GM10847 (cell line): ENCODE results near the gene PER2.

Source experiments
- POLR2A ChIP-seq: IDR thresholded peaks from 2 replicates; pipeline ENCODE4 v1.6.1; 2011; ENCODE audit not compliant: insufficient read length; ENCODE audit errors: extremely low read depth

Gene PER2

DNA sequence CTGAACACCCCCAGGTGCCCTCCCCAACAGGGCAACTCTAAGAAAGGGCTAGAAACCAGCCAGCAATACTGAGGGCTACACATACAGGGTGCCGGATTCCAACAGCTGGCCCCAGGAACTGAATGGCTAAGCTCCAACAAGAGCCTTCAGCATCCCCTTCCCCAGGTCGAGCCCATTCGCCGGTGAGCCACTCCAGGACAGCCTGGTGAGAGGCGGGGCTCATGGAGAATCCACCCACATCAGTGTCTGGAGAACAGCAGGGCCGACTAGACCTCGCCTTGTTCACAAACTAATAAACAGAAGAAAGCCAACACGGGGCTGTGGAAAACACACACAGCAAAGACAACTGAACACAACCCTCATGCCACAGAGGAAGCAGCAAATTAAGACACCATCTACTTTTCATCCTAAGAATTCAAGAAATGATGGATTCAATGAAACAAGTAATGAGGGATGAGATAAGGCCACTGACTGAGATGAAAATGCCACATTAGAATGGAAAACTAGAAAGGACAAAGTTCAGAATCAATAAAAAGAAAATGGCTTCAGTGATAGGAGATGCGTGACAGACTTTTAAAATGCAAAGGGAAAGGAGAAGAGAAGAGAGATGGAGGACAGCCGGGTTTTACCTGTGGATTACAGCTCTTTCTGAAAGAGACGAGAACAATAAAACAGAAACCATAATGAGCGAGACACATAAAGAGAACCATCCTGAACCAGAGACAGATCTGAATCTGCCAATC lies 8.2 kb downstream of the PER2 start:
- no peak for TF ChIP-seq POLR2A

GRCh38 chr2:238279324-238279682 lies 9.1 kb downstream of the PER2 start:
- TF ChIP-seq POLR2A = no peak

DNA sequence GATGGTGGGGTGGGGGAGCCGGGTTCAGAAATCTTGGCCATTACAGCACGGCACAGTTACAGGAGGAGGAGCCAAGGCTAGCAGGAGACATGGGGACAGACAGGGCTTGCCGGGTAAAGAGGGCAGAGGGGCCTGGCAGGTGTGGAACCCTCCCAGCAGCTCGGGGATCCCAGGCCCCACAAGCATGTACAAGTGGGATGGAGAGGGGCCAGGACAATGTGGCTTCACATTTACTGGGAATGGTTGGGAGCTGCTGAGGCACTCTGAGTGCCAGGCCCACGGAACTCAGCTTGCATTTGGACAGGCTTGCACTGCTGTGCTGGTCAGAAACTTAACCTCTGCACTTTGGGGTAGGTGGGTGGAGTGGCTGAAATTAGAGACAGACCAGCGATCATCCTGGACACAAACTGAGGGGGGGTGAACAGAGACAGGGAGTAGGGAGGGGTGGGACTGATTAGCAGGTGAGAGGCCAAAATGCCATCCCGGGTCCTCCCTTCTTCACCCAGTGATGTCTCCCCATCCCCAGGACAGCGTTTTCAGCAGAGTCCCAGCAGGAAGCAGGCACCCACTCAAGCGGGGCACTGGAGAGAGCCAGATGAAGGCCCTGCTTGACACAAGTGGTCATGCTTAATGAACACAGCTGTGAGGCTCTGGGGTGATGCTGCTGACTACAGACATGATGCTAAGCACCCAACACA lies 9.6 kb downstream of the PER2 start:
- no peak for TF ChIP-seq POLR2A

GRCh38 chr2:238277695-238278094 lies 10.7 kb downstream of the PER2 start:
- TF ChIP-seq POLR2A = no peak

DNA sequence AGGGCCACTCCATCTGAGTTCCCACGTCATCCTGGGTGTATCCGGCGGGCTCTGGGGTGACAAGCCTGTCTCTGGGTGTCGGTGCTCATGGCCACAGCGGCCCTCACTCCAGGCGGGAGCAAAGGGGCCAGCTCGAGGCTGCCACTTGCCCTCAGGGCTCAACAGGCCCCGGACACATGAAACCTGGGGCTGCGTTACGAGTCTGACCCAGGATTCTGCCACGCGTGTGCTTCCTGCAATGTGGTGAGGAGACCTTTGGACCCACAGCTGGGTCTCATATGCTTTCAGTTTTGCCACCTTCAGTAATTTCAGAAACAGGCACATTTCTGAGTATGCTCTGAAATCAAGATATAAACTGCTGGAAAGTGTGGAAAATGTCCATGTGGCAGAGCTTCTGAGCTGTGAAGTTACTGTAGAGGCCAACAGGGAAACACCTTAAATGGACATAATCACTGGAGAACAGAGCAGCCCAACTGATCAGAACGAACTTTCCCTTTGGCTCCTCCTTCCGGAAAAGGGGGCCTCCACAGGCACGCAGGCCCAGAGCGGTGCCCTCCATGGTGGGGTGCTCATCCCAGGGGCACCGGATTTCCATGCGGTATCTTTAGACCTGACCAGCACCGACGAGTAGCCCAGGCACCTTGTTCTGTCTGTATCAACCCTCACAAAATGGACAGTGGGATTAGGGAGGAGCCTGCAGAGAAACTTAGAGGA lies 14.1 kb downstream of the PER2 start:
- TF ChIP-seq POLR2A = no peak

DNA sequence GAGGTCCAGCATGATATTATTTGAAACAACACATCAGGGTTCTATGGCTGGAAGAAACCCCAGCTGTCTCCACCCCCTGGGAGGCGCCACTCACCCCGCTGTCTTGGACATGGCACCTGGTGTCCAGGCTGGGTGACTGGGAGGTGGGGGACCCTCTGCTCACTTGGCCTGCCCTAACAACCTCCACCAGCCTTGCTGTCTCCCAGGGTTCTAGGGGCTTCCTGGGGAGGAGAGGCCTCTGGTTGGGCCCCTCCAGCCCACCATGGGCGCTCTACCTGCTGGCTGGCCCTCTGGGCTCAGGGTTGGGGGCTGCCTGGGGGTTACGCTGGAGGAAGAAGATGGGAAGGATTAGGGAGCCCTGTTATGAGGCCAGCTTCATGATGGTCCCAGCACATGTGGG lies 16.3 kb downstream of the PER2 start:
- TF ChIP-seq POLR2A = no peak

DNA sequence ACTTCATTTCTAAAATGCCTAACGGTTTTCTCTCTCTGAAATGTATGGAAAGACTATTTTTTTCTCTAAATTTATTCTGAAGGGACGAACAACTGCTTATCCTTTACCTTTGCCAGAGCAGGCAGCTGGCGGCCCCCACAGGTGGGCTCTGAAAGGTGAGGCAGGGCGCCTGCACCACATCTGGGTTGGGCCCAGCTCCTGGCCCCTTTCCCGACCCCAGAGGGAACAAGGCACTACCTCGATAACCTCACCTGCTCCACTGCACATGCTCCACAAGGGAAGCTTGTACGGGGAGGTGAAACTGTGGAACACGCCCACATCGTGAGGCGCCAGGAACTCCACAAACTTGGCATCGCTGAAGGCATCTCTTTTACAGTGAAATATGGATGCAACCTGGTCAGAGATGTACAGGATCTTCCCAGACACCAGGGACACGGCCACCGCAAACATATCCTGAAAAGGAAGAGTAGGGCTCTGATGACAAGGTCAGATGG lies 17.3 kb downstream of the PER2 start:
- no peak for TF ChIP-seq POLR2A

GRCh38 chr2:238270606-238271005 lies 17.8 kb downstream of the PER2 start:
- no peak for TF ChIP-seq POLR2A

- TF ChIP-seq POLR2A = no peak
Measured at GRCh38 chr2:238269741-238270140, 18.7 kb downstream of the PER2 start.

- TF ChIP-seq POLR2A = no peak
Measured at GRCh38 chr2:238267884-238268680, 20.3 kb downstream of the PER2 start.

- no peak for TF ChIP-seq POLR2A
Measured at GRCh38 chr2:238267341-238267710, 21.1 kb downstream of the PER2 start.

GRCh38 chr2:238265605-238266004 lies 22.8 kb downstream of the PER2 start:
- TF ChIP-seq POLR2A = no peak

- TF ChIP-seq POLR2A = no peak
Measured at GRCh38 chr2:238264072-238264460, 24.3 kb downstream of the PER2 start.

DNA sequence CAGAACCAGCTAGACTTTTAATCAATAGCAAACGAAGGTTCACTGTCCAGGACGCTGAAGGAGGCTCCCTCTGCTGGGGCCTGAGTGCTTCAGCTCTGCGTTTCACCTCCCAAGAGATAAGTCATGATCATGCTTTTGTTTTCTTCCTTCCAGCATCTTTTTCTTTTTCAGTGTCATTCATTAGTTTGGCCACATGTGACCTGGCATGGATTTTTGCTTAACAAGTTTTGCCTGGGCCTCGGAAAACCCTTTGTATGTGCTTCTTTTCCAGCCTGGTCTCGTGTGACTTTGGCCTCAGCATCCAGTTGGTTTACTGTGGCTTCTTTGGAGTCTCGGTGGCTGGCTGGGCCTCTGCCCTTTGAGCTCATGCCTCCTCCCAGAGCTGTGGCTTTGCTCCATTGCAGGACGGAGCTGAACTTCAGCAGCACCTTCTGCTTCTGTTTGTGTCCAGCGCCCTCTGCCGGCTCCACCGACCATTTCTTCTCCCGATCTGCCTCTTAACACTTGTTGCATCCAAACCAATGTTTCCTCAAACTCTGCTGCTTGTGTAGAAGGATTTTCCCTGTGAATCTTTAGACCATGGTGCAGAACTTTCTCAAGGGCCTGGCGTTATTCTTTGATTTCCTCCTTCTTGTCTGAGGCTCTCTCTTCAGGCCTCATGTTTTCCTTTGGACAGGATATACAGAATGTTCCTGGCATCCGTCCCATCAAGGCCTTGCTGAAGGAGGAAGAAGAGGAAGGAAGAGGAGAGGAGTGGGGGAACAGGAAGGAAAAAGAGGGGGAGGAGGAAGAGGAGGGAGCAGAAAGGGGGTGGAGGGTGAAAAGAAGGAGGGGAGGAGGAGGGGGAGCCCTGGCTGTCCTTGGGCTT lies 25.0 kb downstream of the PER2 start:
- no peak for TF ChIP-seq POLR2A

DNA sequence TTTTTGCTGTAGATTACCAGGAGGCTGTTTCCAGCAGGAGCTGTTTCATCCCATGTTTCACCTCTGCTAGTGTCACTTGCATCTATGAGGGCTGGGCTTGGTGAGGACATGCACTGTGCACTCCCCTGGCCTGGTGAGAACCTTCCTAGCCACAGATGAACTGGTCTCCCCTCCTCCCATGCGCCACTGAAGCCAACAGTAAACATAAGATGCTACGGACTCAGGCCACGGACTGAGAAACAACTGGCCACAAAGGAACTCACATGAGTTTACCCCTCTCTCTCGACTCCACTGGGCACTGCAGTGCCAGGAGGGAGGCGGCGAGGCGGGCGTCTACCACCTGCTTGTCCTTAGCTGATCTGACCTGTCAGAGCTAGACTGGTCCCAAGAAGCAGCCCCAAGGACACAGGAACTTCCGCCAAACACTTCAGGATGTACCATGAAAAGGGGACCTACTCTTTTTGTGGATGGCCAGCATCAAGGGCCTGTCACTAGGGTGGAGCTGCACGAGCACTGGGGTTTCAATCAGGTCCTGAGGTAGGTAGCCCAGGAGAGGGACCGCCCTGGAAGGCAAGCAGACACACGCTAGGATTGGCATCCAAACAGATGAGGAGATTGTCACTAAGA lies 25.8 kb downstream of the PER2 start:
- TF ChIP-seq POLR2A = no peak
